GM18909 (cell line): ENCODE results near the gene GAMT.

ENCODE experiments used
- ATAC-seq: cut with Tn5 transposase; IDR thresholded peaks from one replicate; pipeline ENCODE4 v1.9.1; 2021; ENCODE audit warnings: mild to moderate bottlenecking; ENCODE audit not compliant: unreplicated experiment, poor library complexity

Gene GAMT

DNA sequence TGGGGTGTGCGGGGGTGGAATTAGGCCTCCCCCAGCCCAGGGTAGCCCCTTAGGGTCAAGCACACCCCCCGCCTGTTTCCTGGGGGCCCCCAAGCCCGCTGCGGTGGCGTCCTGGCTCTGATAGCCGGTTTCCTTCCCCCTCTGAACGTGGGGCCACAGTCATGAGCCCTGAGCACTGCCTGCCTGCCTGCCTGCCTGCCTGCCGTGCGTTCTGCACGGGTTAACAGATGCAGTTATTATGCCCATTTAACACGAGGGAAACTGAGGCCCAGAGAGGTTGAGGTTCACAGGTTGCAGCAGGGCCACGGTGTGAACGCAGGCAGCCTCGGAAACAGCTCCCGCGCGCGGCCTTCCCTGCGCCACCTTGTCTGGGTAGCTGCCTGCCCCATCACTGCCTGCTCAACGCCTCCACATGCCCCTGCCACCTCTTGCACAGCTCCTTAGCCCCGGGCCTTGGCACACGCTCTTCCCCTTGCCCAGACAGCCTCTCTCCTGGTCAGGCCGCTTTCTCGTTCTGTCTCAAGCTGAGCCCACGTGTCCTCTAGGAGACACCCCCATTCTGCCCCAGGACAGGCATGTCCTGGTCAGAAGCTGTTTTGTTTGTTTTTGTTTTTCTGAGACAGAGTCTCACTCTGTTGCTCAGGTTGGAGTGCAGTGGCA, 1.2 kb upstream of the GAMT start:
- ATAC-seq = no peak

DNA sequence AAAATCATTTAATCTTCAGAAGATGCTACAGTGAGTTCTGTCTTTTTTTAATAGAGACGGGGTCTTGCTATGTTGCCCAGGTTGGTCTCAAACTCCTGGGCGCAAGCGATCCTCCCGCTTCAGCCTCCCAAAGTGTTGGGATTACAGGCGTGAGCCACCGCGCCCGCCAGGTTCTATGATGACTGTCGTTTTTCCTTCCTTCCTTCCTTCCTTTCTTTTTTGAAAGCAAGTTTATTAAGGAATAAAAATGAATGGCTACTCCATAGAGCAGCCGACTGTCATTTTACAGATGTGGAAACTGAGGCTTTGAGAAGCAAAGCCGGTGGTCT, 511 bp upstream of the GAMT start:
- no peak for ATAC-seq

GRCh38 chr19:1400281-1401137, 833 bp downstream of the GAMT start:
- no peak for ATAC-seq

GRCh38 chr19:1399745-1400144, 1.6 kb downstream of the GAMT start:
- no peak for ATAC-seq

GRCh38 chr19:1399079-1399478, 2.3 kb downstream of the GAMT start:
- no peak for ATAC-seq

GRCh38 chr19:1397838-1398237, 3.5 kb downstream of the GAMT start:
- ATAC-seq = no peak

DNA sequence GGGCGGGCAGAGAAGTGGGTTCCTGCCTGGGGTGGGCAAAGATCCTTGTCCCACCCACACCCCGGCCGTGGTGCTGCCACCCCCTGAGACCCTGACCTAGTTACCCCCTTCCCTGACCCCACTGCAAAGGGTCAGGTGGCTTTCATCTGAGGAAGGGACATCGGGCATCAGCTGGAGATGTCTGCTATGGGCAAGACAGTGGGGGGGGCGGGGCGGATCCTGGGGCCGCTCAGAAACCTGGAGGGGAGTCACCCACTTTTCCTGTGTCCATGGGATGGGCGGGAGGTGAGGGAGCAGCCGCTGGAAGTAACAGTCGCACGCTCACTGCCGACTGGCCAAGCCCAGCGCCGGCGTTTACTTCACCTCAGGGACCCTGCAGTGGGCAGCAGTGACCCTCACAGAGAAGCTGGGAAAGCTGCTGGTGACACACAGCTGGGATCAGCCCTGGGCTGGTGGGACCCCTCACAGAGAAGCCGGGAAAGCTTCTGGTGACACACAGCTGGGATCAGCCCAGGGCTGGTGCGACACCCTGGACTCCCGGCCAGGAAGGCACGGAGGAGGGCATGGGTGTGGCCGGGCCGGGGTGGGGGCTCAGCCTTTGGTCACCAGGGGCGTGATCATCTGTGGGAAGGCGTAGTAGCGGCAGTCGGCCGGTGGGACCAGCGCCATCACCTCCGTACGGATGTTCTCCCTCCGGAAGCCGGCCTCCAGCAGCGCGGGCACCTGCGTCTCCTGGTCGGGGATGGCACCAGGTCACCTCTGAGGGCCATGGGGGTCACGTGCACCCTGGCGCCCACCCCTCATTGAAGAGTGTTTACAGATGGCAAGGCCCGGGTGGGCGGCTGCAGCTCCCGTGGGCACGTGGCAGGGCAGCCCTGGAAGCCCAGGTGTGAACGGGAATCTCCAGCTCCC, 4.3 kb downstream of the GAMT start:
- no peak for ATAC-seq

GRCh38 chr19:1396019-1396767, 5.1 kb downstream of the GAMT start:
- no peak for ATAC-seq

GRCh38 chr19:1395194-1396018, 5.9 kb downstream of the GAMT start:
- no peak for ATAC-seq

DNA sequence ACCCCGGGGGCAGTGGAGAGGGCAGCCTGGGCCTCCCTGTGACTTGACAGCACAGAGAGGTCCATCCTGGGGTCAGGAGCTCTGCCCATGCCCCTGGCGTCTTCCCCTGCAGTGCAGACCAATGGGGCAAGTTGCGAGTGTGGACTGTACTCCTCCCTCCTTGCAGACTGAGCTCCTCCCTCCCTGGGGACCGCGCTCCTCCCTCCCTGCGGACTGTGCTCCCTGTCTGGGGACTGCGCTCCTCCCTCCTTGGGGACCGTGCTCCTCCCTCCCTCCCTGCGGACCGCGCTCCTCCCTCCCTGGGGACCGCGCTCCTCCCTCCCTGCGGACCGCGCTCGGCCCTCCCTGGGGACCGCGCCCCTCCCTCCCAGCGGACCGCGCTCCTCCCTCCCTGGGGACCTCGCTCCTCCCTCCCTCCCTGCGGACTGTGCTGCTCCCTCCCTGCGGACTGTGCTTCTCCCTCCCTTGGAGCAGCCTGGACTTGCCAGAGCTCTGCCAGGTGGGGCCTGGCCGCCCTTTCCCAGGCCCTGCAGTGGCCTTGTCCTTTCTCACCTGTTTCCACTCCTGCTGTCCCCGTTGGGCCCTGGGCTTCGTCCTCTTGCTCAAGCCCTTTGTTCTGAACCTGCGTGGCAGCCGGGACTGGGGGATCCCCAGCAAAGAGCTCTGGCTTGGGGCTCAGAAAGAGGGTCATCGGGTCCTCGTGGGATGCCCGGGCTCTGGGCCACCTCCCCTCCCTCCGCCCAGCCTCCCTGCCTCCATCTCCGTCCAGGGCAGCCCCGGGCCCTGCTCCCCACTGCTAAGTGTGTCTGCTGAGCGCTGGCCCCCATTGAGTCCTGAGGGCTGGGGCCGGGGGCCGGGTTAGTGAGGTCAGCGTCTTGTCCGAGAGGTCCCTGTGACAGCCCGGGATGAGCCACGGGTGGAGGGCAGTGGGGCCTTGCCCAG, 6.8 kb downstream of the GAMT start:
- no peak for ATAC-seq

- ATAC-seq = no peak
Measured at GRCh38 chr19:1393841-1394240, 7.5 kb downstream of the GAMT start.

- ATAC-seq = no peak
Measured at GRCh38 chr19:1392939-1393530, 8.3 kb downstream of the GAMT start.

- ATAC-seq = no peak
Measured at GRCh38 chr19:1392407-1392806, 8.9 kb downstream of the GAMT start.

DNA sequence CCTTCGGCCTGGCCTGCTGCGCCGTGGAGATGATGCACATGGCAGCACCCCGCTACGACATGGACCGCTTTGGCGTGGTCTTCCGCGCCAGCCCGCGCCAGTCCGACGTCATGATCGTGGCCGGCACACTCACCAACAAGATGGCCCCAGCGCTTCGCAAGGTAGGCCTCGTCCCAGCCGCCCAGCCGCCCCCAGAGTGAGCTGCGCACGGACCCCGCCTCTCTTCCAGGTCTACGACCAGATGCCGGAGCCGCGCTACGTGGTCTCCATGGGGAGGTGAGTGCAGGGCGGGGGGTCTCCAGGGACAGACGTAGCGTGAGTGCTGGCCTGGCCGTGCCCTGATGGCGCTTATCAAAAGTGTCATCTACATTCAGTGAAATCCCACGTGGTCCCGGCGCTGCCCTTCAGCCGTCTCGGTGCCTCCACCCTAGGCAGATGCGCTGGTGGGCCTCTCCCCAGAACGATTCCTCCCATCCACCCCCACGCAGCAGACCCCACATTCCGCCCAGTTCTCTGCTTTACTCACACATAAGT, 10.4 kb downstream of the GAMT start:
- no peak for ATAC-seq

DNA sequence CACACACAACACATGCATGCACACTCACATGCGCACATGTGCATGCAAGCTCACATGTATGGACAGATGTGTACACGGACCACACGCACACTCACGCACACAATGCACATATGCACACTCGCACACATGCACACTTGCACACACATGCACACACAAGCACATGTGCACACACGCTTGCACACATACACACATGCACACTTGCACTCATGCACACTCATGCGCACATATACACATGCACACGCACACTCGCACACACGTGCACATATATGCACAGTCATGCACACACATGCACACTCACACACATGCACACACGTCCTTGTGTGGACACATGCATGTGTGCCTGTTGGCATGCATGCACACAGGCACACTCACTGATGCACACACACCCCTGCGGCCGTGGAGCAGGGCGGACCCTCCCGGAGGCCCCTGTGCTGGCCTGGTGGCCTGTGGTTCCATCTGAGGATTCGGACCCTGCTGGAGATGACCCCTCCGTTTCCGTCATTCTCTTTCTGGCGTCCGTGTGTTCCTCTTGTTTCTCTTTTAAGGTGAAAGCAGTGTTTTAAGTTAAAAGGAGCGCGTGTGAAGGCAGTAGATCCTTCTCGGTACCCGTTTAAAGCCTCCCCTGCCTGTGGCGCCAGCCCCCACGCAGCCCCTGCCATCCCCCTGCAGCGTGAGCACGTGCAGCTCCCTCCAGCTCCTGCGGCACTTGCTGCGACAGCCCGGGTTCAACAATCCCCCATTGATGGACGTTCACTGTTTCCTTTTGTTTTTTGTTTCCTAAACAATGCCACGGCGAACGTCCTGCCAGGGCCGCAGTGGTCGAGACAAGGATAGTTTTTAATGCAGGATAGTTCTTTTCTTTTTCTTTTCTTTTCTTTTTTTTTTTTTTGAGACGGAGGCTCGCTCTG, 12.1 kb downstream of the GAMT start:
- ATAC-seq = no peak

- ATAC-seq = no peak
Measured at GRCh38 chr19:1388637-1389026, 12.7 kb downstream of the GAMT start.
